ENCODE data around the gene FCAR.
"Not testable (repeated sequence)": the region's sequence is repeated elsewhere in the genome, so short reads cannot be mapped to it uniquely, and the experiment has no call there.

GRCh38 chr19:54824416-54824815, 49.6 kb upstream of the FCAR start:
- TF ChIP-seq CTCF (IDR thresholded peaks at IDR 0.05); POLR2A (IDR thresholded peaks at IDR 0.05; ENCODE audit: low read depth); EP300 (IDR thresholded peaks at IDR 0.05): not testable (repeated sequence)
